Adrenal gland (tissue), 5 donors: Measurements from ENCODE around the gene CETN1.

Source experiments
- CTCF ChIP-seq, 6 experiments: fragments of 450-650 bp in 4 of 6; fragments of 200-600 bp in 2 of 6; sonication (generic) in 1 of 6; IDR thresholded peaks; 1 replicate in 5 of 6; 2 replicates in 1 of 6; pipeline versions ENCODE4 v1.5.1 to v1.8.0; 2016 to 2021; ENCODE audit warnings: antibody characterized with exemption in 6 of 6, mild to moderate bottlenecking in 2 of 6, moderate library complexity in 1 of 6
- POLR2A ChIP-seq, 2 donors: fragments of 450-650 bp; IDR thresholded peaks; one replicate each; pipeline ENCODE4 v1.6.1; 2017; ENCODE audit warnings: antibody characterized with exemption in 2 of 2, mild to moderate bottlenecking in 2 of 2, moderate library complexity in 1 of 2
- donor health status: DM: no; HTN: no; CAD: no.

DNA sequence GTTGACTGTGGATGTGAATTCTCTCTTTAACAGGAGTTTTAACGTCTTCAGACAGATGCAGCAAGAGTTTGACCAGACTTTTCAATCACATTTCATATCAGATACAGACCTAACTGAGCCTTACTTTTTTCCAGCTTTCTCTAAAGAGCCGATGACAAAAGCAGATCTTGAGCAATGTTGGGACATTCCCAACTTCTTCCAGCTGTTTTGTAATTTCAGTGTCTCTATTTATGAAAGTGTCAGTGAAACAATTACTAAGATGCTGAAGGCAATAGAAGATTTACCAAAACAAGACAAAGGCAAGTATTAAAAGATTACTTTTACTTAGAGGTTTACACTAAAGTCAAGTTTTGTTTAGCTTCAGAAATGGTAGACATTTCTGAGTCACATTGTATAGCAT, 47.1 kb downstream of the CETN1 start:
- TF ChIP-seq CTCF (IDR thresholded peaks at IDR 0.05), result no peak
- TF ChIP-seq POLR2A (IDR thresholded peaks at IDR 0.05), result no peak
